IPS DF 19.7 (cell line): ENCODE results near the gene SLMAP.

ENCODE experiments used
- DNase-seq: peaks from one replicate; pipeline ENCODE4 v3.0.0-alpha.2; 2013; ENCODE audit warnings: low read depth, low spot score

Gene SLMAP

DNA sequence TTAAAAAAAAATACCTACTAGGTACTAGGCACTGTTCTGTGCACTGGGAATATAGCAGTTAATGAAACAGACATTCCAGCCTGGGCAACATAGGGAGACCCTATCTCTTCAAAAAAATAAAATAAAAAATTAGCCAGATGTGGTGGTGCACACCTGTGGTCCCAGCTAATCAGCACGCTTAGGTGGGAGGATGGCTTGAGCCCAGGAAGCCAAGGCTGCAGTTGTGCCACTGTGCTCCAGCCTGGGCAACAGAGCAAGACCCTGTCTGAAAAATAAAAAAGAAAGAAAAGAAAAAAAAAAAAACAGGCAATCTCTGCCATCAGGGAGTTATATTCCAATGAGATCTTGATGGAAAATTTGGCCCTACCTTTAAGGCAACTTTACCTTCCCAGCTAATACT, 137.0 kb downstream of the SLMAP start:
- no peak for DNase-seq

- DNase-seq, result no peak
Observed at GRCh38 chr3:57893668-57894067, 137.6 kb downstream of the SLMAP start.

DNA sequence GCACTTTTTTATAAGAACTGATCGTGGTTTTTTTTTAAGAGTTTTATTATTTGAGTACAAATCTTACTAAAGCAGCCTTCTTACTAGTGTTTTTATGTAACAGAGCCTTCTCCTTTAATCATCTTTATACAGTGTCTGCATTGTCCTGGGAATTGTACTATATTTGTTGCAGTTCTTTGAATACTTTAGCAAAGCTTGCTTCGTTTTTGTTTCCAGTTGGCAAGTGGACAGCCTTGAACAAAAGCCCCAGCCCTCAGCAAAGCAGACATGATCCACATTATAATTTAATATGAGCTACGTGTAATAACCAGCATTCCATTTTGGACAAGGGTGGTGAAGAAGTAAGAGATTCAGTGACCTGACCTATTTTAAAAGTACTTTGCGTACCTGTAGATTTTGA, 139.9 kb downstream of the SLMAP start:
- DNase-seq, result no peak

DNA sequence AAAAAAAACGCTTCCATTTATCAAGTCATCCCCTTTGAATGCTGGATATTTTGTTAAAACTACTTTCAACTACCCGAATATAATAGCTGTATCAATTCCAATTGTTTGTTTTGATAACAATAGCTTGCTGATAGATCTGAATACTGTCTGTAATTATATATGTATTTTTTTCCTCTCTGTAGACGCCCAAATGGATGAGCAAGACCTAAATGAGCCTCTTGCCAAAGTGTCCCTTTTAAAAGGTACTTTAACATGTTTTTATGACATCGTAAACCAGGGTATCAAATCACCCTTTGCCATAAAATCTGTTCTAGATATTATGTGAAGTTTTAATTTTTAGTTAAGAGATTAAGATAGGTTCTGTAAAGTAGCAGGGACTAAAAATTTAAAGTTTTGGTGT, 140.6 kb downstream of the SLMAP start:
- DNase-seq, result no peak

DNA sequence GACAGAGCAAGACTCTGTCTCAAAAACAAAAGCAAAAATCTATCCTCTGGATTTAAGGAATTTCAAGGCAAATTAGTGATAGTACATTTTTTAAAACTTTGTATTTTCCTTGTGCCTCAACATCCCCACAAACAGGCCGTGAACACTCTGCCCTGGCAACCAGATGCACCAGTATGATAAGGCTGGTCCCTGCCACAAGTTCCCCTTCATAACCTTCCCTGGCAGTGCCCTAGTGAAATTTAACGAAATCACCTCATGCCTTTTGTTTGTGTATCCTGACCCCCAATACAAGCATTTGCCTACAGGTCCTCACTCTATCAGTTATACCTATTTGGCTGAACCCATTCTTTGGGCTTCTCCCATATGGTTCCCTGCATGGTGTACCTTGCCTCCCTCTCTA, 144.7 kb downstream of the SLMAP start:
- no peak for DNase-seq

DNA sequence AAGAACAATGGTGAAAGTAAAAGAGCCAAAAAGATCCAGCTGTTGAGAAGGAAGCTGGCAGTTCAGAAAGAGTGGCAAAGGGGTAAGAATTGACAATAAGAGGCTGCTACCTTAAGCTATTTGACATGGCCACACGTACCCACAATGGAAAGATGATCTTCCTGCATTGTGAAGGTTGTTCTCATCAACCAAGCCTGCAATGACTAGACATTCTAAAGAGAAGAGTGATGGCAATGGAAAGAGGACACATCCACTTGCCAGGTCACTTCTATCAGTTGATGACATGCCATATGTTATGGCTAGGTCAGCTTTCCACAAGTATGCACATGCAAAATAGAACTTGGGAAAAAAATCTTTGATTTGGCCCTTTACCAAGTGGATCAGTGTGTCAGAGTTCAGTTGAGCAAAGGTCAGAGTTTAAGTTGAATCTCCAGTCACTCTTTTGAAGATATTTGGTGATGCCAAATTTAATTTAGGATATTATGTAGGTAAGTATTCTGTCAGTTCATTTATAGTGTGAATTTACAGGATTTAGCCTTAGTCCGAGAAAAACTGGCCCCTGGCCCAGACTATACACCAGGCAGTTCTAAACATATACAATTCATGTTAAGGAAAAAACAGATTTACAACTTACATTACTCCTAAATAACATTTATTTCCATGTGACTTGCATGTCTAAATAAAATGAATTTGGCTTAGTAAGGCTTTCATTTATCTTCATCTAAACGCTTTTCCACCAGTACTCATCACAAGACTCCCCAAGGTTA, 147.2 kb downstream of the SLMAP start:
- DNase-seq, result no peak

DNA sequence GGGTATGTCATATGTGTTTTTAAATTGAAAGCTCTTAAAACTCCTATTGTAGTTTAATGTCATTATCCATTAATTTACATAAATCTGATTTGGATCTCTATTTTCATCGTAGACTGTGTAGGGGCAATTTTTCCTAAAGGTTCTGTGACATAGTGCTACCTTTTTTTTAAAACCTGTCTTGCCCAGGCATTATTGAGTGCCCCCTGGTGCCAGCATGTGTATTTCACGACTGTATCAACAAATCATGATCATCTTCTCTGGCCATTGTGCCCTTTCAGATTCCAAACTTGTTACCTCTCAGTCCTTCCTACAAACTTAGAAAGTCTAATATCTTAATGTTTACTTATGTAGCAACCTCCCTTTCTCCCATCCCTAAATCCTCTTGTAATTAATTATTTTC, 154.9 kb downstream of the SLMAP start:
- no peak for DNase-seq

DNA sequence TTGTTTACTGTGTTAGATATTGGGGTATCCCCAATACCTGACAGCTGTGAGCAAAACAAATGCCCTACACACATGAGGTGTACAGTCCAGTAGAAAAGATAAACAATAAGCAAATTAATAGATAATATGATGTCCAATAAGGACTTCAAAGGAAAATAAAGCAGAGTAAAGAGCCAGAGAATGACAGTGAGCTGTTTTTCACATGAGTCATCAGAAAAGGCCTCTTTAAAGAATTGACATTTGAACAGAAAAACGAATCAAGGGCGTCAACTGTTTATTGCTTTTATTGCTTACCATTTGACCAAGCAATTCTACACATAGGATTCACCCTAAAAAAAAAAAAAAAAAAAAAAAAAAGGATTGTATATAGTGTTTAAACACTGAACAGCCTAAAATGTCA, 155.5 kb downstream of the SLMAP start:
- no peak for DNase-seq

- no peak for DNase-seq
Observed at GRCh38 chr3:57917601-57918000, 161.5 kb downstream of the SLMAP start.

DNA sequence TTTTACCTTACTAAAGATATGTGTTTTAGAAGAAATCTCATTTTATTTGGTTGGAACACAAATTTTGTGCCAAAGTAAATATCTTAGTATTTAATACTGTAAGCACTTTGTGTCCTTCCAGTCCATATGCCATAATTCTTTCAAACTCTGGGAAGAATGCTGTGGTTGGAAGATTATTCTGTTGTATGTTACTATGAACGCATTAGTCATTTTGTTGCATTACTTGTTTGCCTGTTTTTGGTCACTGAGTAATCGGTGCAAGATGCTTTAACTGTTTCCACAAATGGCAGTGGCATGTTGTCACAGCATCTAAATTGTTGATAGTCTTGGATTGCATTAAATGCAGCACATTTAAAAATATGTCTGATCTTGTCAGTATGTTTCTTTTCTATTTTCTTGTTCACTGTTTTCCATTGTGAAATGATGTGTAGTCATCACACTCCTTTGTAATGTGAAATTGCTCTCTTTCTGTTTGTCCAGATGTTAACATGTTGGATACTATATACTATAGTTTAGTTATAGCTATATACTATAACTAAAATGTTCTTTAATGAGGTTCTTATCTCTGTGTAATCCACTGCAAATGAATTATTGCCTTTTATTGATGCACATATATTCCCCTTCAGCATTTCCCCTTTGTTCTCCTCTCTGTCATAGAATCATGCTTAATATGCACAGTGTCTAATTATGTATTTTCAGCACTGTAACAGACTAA, 162.2 kb downstream of the SLMAP start:
- DNase-seq, result no peak

- no peak for DNase-seq
Observed at GRCh38 chr3:57919987-57920386, 163.9 kb downstream of the SLMAP start.

DNA sequence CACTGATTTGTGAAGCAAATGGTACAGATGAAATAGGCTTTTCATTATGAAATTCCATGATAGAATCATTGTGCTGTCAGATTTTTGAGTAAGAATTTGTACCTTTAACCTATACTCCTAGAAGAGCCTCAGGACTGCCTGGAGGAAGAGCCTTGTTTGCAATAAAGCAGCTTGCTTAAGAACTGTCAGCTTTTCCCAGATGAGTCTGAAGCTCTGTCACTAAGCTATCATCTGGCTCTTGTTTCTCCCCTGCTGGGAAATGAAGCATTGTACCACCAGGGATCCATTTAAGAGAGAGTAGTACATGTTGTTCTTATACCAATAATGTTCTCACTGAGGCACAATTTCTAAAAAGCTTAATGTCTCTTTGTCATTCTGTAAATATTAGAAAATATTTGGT, 167.0 kb downstream of the SLMAP start:
- DNase-seq, result no peak

- DNase-seq, result no peak
Observed at GRCh38 chr3:57923752-57924151, 167.6 kb downstream of the SLMAP start.

DNA sequence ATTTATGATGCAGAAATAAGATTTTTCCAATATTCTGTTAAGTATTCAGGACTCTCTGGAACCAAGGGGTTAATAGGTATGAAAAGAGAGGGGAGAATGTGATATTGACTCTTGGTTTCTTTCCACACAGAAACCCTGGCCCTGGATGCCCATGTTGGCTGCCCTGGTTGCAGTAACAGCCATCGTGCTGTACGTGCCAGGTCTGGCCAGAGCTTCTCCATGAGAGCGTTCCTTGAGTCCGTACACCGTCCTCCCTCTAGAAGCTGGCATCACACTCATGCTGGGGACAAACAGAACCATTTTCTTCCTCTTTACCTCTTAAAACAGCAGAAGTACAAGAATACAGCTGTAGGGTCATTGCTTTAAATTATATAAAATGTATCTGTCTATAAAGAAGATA, 171.1 kb downstream of the SLMAP start:
- no peak for DNase-seq

GRCh38 chr3:57927916-57928315, 171.8 kb downstream of the SLMAP start:
- no peak for DNase-seq

DNA sequence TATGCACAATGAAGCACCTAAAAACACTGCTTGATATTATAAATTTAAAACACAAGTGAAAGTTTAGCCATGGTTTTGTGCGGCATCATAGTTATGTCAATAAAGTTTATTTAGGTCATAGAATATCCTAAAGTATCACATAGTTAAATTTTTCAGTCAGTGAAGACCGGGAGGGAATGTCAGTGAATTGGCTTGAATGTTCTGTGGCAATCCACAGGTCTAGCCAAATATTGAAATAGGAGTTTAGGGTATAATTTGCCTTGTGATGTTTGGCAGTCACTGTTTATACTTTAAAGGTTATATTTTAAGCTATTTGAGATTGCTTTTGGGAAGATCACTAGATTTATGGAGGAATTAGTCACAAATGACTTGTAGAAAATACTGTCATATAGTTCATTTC, 172.4 kb downstream of the SLMAP start:
- no peak for DNase-seq

GRCh38 chr3:57929988-57930387, 173.9 kb downstream of the SLMAP start:
- no peak for DNase-seq

GRCh38 chr3:57933602-57934001, 177.5 kb downstream of the SLMAP start:
- DNase-seq, result no peak

GRCh38 chr3:57934373-57934772, 178.3 kb downstream of the SLMAP start:
- DNase-seq, result no peak

- no peak for DNase-seq
Observed at GRCh38 chr3:57935539-57935938, 179.4 kb downstream of the SLMAP start.

GRCh38 chr3:57937092-57937491, 181.0 kb downstream of the SLMAP start:
- no peak for DNase-seq

DNA sequence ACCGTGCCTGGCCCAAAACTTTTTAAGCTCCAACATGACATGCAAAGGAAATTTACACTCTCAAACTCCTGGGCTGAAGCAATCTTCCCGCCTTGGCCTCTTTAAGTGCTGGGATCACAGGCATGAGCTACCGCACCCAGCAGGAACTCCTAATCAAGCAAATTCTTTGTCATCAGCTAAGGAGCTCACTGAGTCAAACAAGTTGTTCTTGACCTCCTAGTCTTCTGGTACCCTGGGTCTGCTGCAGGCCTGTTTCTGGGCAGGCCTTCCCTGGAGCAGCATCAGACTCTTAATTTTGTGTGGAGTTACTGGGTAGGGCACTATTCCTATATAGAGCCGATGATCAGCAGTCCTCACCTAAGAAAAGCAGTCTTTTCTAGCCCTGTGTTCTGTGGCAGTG, 183.7 kb downstream of the SLMAP start:
- no peak for DNase-seq

DNA sequence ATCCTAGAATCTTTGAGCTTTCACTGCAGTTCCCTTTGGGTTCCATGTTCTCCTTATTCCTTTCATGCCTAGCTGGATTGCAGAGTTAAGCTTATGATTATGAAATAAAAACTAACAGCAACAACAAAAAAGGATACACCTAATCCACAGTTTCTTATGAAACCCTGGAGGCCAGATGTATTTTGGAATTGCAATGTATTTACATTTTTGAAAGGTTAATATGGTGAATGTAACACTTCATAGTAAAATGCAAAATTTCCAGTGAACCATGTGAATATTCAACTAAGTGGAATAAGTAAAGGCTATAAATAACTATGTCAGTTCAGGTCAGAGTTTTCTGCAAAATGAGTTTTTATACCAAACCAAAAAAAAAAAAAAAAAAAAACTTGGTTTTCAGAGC, 186.3 kb downstream of the SLMAP start:
- DNase-seq, result no peak
